ENCODE data around the gene KLK13. TPM values are rescaled to one million over a fixed set of nuclear protein-coding genes. Genes with fewer than 3 reads are reported as not detected.

KLK13 gene
- total and polyA plus RNA-seq, 9 donors, result 0.33 to 1.2 (median 0.69) TPM; not detected in 4

DNA sequence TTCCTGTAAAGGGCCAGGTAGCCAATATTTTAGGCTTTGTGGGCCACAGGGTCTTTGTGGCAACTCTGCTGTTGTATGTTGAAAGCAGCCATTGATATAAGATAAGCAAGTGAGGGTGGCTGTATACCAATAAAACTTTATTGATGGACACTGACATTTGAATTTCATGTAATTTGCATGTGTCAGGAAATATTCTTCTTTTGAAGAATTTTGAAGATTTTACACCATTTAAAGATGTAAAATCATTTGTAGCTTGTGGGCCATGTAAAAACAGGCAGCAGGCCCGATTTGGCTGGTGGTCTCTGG lies 45.7 kb upstream of the KLK13 start:
- intact Hi-C loops (cut with DNase I), result no loop called here
- no peak for DNase-seq
- 67 to 78% (median 76%) methylated on average over 1 of the region's 1 CpG for WGBS, 3 donors

GRCh38 chr19:51108805-51109146 lies 43.9 kb upstream of the KLK13 start:
- peak overlapping the region; percentile 89 for H3K4me3 ChIP-seq
- H3K27ac ChIP-seq, result peak overlapping the region; percentile 8 to 32
- 0 to 2% (median 1%) methylated on average over 15 of the region's 15 CpGs for WGBS, 3 donors
- no peaks in the 10 kb centered on the region for H3K27me3 ChIP-seq
- no peak for DNase-seq
- no peaks in the 10 kb centered on the region for H3K36me3 ChIP-seq
- H3K9me3 ChIP-seq, result no peaks in the 10 kb centered on the region
- no peak for TF ChIP-seq EP300 (IDR thresholded peaks at IDR 0.05)
- no peak for TF ChIP-seq POLR2A (IDR thresholded peaks at IDR 0.05)
- TF ChIP-seq, protein P1, sequence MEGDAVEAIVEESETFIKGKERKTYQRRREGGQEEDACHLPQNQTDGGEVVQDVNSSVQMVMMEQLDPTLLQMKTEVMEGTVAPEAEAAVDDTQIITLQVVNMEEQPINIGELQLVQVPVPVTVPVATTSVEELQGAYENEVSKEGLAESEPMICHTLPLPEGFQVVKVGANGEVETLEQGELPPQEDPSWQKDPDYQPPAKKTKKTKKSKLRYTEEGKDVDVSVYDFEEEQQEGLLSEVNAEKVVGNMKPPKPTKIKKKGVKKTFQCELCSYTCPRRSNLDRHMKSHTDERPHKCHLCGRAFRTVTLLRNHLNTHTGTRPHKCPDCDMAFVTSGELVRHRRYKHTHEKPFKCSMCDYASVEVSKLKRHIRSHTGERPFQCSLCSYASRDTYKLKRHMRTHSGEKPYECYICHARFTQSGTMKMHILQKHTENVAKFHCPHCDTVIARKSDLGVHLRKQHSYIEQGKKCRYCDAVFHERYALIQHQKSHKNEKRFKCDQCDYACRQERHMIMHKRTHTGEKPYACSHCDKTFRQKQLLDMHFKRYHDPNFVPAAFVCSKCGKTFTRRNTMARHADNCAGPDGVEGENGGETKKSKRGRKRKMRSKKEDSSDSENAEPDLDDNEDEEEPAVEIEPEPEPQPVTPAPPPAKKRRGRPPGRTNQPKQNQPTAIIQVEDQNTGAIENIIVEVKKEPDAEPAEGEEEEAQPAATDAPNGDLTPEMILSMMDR (IDR thresholded peaks at IDR 0.05), result no peak
- H3K4me1 ChIP-seq (ENCODE audit: insufficient read depth), result peaks cover 4% of the 10 kb centered on the region
- intact Hi-C loops (cut with DNase I), result loop anchor here in 1 of 4 donors (10.0 kb wide), 1 partner anchor 56 kb away; no protein-coding TSS in a partner anchor

More for the DNA sequence above, 45.7 kb upstream of the KLK13 start:
- H3K9me3 ChIP-seq, result no peaks in the 10 kb centered on the region
- H3K27ac ChIP-seq, result no peak overlapping the region
- no peaks in the 10 kb centered on the region for H3K36me3 ChIP-seq
- H3K4me3 ChIP-seq, result no peak overlapping the region
- H3K27me3 ChIP-seq, result no peaks in the 10 kb centered on the region
- H3K4me1 ChIP-seq (ENCODE audit: insufficient read depth), result peaks cover 4% of the 10 kb centered on the region
- TF ChIP-seq, protein P1 (IDR thresholded peaks at IDR 0.05), result no peak
- TF ChIP-seq POLR2A (IDR thresholded peaks at IDR 0.05), result no peak
- TF ChIP-seq EP300 (IDR thresholded peaks at IDR 0.05), result no peak

DNA sequence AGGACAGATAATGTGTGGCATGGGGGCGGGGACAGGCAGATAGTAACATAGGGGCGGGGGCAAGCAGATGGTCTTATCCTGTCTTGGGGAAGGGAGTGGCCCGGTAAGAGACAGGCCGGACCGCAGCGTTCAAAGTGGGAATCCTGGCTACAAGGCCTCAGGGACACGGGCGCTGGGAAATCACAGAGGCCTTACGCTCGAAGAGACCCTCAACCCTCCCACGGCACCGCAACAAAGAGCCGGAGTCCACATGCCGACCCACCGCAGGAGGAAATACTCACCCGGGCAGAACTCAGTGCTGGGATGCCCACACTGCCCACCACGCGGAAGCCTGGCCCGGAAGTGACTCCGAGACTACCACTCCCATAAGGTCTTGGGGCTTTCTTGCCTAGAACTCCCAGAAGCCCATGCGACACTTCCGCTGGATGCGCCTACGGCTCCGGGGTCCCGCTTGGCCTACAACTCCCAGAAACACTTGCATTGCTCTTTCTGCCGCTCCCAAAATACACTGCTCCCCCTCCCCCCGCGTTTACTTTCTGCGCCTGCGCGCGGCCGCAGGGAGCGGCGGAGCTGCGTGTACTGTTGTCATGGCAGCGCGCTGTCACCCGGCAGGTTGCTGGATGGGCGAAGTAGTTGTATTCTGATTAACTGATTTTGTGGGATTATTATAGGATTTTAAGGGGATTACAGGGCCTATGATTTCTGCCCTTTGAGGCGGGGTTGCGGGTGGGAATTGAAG lies 43.3 kb upstream of the KLK13 start, which contains the start of gene CTU1:
Gene CTU1 (minus strand): TSS at position 344 of the 739 bp plus-strand sequence. CDS start 3,840 bp downstream, outside the sequence.
- intact Hi-C loops (cut with DNase I), result loop anchor here in 1 of 4 donors (10.0 kb wide), 1 partner anchor 57 kb away; no protein-coding TSS in a partner anchor
- peak; percentile 97 to 98 (median 98) for DNase-seq
- WGBS, 3 donors, result 0 to 1% (median 0%) methylated on average over 43 of the region's 43 CpGs
- H3K27me3 ChIP-seq, result no peaks in the 10 kb centered on the region
- TF ChIP-seq, protein P1 (IDR thresholded peaks at IDR 0.05), result peak in 2 of 3 donors; percentile 39 to 53
- TF ChIP-seq POLR2A (IDR thresholded peaks at IDR 0.05) (peak; percentile 42), EP300 (IDR thresholded peaks at IDR 0.05) (no peak)
- peak within 1 kb of the TSS; percentile 8 to 32 for H3K27ac ChIP-seq
- H3K9me3 ChIP-seq, result no peaks in the 10 kb centered on the region
- H3K36me3 ChIP-seq, result no peaks in the 10 kb centered on the region
- H3K4me3 ChIP-seq, result peak within 1 kb of the TSS; percentile 89
- H3K4me1 ChIP-seq (ENCODE audit: insufficient read depth), result peaks cover 5% of the 10 kb centered on the region

GRCh38 chr19:51107406-51108065 lies 42.6 kb upstream of the KLK13 start:
- 5 to 11% (median 5%) methylated on average over 18 of the region's 18 CpGs for WGBS, 3 donors
- no peak for DNase-seq
- TF ChIP-seq POLR2A (IDR thresholded peaks at IDR 0.05), result no peak
- H3K36me3 ChIP-seq, result no peaks in the 10 kb centered on the region
- H3K4me1 ChIP-seq (ENCODE audit: insufficient read depth), result peaks cover 6% of the 10 kb centered on the region
- H3K27me3 ChIP-seq, result no peaks in the 10 kb centered on the region
- H3K27ac ChIP-seq, result no peak overlapping the region
- H3K9me3 ChIP-seq, result no peaks in the 10 kb centered on the region
- intact Hi-C loops (cut with DNase I), result loop anchor here in 1 of 4 donors (10.0 kb wide), 1 partner anchor 57 kb away; no protein-coding TSS in a partner anchor
- H3K4me3 ChIP-seq, result peak overlapping the region; percentile 89
